ENCODE data around the gene DNAJC15.

DNAJC15 gene

DNA sequence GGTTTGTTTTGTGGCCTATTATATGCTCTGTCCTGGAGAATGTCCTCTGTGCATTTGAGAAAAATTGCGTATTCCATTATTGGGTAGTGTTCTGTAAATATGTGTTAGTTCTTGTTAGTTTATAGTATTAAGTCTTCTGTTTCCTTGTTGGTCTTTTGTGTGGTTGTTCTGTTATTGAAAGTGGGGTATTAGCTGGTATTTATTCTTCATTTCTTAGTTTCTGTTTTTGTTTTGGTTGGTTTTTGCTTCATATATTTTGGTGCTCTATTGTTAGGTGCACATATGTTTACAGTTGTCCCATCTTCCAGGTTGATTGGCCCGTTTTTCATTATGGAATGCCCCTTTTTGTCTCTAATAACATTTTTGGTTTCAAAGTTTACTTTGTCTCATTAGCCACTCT, 77.3 kb downstream of the DNAJC15 start:
- Histone ChIP-seq H3K36me3 (ENCODE audit: control insufficient read depth, insufficient read depth, low read length) (no peaks in the 10 kb centered on the region), H3K4me3 (ENCODE audit: low read depth, low read length) (no peak overlapping the region), H2AFZ (no peak overlapping the region), H3K79me2 (no peaks in the 10 kb centered on the region), H3K9ac (no peak overlapping the region), H3K27ac (no peak overlapping the region), H3K9me3 (ENCODE audit: control insufficient read depth, low read length) (no peaks in the 10 kb centered on the region), H3K27me3 (ENCODE audit: control insufficient read depth, insufficient read depth, low read length) (no peaks in the 10 kb centered on the region), H3K4me2 (ENCODE audit: low read length) (no peak overlapping the region), H3K4me1 (no peaks in the 10 kb centered on the region)
- TF ChIP-seq, protein P1, sequence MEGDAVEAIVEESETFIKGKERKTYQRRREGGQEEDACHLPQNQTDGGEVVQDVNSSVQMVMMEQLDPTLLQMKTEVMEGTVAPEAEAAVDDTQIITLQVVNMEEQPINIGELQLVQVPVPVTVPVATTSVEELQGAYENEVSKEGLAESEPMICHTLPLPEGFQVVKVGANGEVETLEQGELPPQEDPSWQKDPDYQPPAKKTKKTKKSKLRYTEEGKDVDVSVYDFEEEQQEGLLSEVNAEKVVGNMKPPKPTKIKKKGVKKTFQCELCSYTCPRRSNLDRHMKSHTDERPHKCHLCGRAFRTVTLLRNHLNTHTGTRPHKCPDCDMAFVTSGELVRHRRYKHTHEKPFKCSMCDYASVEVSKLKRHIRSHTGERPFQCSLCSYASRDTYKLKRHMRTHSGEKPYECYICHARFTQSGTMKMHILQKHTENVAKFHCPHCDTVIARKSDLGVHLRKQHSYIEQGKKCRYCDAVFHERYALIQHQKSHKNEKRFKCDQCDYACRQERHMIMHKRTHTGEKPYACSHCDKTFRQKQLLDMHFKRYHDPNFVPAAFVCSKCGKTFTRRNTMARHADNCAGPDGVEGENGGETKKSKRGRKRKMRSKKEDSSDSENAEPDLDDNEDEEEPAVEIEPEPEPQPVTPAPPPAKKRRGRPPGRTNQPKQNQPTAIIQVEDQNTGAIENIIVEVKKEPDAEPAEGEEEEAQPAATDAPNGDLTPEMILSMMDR (IDR thresholded peaks at IDR 0.05) = no peak

DNA sequence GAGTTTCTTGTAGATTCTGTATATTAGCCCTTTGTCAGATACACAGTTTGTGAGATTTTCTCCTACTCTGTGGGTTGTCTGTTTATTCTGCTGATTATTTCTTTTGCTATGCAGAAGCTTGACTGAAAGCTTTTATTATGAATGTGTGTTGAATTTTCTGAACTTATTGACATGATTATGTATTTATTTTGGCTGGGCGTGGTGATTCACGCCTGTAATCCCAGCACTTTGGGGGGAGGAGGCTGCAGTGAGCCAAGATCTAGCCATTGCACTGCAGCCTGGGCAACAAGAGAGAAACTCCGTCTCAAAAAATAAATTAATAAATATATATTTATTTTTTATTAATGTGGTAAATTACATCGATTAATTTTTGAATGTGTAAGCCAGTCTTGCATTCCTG, 78.9 kb downstream of the DNAJC15 start:
- TF ChIP-seq, protein P1 (IDR thresholded peaks at IDR 0.05) = no peak

DNA sequence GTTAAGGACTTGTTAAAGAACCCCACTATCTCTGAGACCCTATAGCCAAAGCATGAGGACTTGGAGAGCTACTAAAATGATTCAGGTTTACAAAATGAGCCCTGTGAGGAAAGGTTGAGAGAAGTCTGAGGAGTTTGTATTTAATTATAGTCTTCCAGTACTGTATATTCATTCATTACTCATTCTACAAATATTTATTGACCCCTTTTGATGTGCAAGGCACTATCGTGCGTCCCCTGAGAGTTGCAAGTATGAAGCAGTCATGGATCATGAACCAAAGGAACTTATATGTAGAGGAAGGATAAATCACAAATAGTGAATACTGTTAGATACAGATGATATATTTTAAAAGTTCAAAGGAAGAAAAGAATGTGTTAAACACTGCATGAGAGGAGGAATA, 84.4 kb downstream of the DNAJC15 start:
- Histone ChIP-seq H3K9me3 (ENCODE audit: control insufficient read depth, low read length) (no peaks in the 10 kb centered on the region), H3K27me3 (ENCODE audit: control insufficient read depth, insufficient read depth, low read length) (no peaks in the 10 kb centered on the region), H3K4me2 (ENCODE audit: low read length) (no peak overlapping the region), H2AFZ (no peak overlapping the region), H3K9ac (no peak overlapping the region), H3K4me1 (no peaks in the 10 kb centered on the region), H3K79me2 (no peaks in the 10 kb centered on the region), H3K36me3 (ENCODE audit: control insufficient read depth, insufficient read depth, low read length) (no peaks in the 10 kb centered on the region), H3K27ac (no peak overlapping the region), H3K4me3 (ENCODE audit: low read depth, low read length) (no peak overlapping the region)
- TF ChIP-seq, protein P1 (IDR thresholded peaks at IDR 0.05) = no peak

More for the DNA sequence above, 78.9 kb downstream of the DNAJC15 start:
- Histone ChIP-seq H3K4me1 (no peaks in the 10 kb centered on the region), H3K79me2 (no peaks in the 10 kb centered on the region), H3K36me3 (ENCODE audit: control insufficient read depth, insufficient read depth, low read length) (no peaks in the 10 kb centered on the region), H2AFZ (no peak overlapping the region), H3K4me2 (ENCODE audit: low read length) (no peak overlapping the region), H3K27ac (no peak overlapping the region), H3K9ac (no peak overlapping the region), H3K4me3 (ENCODE audit: low read depth, low read length) (no peak overlapping the region), H3K9me3 (ENCODE audit: control insufficient read depth, low read length) (no peaks in the 10 kb centered on the region), H3K27me3 (ENCODE audit: control insufficient read depth, insufficient read depth, low read length) (no peaks in the 10 kb centered on the region)

DNA sequence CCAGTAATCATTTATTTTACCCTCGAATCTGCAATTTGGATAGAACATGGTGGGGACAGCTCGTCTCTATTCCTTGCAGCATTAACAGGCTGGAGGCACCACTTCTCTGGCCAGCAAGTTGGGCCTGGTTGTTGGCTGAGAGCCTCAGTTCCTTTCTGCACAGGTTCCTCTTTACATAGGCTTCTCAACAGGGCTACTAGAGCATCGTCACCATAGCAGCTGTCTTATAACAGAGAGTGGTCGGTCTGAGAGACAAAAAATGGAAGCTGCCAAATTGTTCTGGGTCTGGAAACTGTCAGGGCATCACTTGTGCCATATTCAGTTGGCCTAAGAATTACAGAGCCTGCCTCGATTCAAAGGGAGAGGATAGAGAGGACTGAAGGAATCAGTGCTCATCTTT, 86.7 kb downstream of the DNAJC15 start:
- Histone ChIP-seq H3K9me3 (ENCODE audit: control insufficient read depth, low read length) (no peaks in the 10 kb centered on the region), H3K9ac (no peak overlapping the region), H3K4me2 (ENCODE audit: low read length) (no peak overlapping the region), H3K4me1 (no peaks in the 10 kb centered on the region), H3K27ac (no peak overlapping the region), H3K27me3 (ENCODE audit: control insufficient read depth, insufficient read depth, low read length) (no peaks in the 10 kb centered on the region), H3K36me3 (ENCODE audit: control insufficient read depth, insufficient read depth, low read length) (no peaks in the 10 kb centered on the region), H3K4me3 (ENCODE audit: low read depth, low read length) (no peak overlapping the region), H2AFZ (no peak overlapping the region), H3K79me2 (no peaks in the 10 kb centered on the region)
- TF ChIP-seq, protein P1 (IDR thresholded peaks at IDR 0.05) = no peak

DNA sequence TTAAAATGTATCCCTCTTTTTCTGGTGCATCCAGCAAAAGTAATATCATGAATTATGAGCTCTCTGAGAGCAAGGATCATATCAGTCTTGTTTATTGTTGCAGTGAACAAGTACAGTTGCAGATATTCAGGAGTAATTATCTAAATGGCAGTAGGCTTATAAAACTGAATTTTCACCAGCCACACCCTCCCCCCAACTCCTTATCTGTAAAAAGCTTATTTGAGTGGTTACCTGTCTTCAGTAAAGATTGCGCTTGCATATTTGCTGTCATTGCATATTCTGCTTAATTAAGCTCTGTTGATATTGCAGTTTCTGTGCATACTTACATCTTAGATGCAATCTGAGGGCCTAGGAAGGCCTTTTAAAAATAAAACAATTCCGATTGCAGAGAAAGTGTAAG, 87.3 kb downstream of the DNAJC15 start:
- Histone ChIP-seq H3K4me1 (no peaks in the 10 kb centered on the region), H3K4me2 (ENCODE audit: low read length) (no peak overlapping the region), H3K9ac (no peak overlapping the region), H3K79me2 (no peaks in the 10 kb centered on the region), H3K27ac (no peak overlapping the region), H2AFZ (no peak overlapping the region), H3K27me3 (ENCODE audit: control insufficient read depth, insufficient read depth, low read length) (no peaks in the 10 kb centered on the region), H3K4me3 (ENCODE audit: low read depth, low read length) (no peak overlapping the region), H3K36me3 (ENCODE audit: control insufficient read depth, insufficient read depth, low read length) (no peaks in the 10 kb centered on the region), H3K9me3 (ENCODE audit: control insufficient read depth, low read length) (no peaks in the 10 kb centered on the region)
- TF ChIP-seq, protein P1 (IDR thresholded peaks at IDR 0.05) = no peak

All from parathyroid adenoma (tissue), 2 donors.